NCI-H774 (cell line): ENCODE data around the gene MAGI1.
"Not testable (repeated sequence)": the region's sequence is repeated elsewhere in the genome, so short reads cannot be mapped to it uniquely, and the experiment has no call there.

Source experiments
- DNase-seq: peaks from one replicate; lab custom pipeline; 2025; lab: John Stamatoyannopoulos, UW

MAGI1 gene

GRCh38 chr3:65587650-65588439 is 450.9 kb downstream of the MAGI1 start:
- no peak for DNase-seq

GRCh38 chr3:65584913-65585312 is 453.8 kb downstream of the MAGI1 start:
- no peak for DNase-seq

GRCh38 chr3:65584002-65584401 is 454.7 kb downstream of the MAGI1 start:
- DNase-seq = no peak

- DNase-seq = no peak
These were observed 455.5 kb downstream of the MAGI1 start for GRCh38 chr3:65583188-65583587.

GRCh38 chr3:65582012-65582717 is 456.6 kb downstream of the MAGI1 start:
- DNase-seq = no peak

GRCh38 chr3:65581313-65581712 is 457.4 kb downstream of the MAGI1 start:
- no peak for DNase-seq

GRCh38 chr3:65578861-65579260 is 459.9 kb downstream of the MAGI1 start:
- no peak for DNase-seq

GRCh38 chr3:65577843-65578430 is 460.8 kb downstream of the MAGI1 start:
- DNase-seq = no peak

GRCh38 chr3:65576966-65577365 is 461.8 kb downstream of the MAGI1 start:
- DNase-seq = no peak

- no peak for DNase-seq
These were observed 462.5 kb downstream of the MAGI1 start for GRCh38 chr3:65576228-65576627.

- DNase-seq = no peak
These were observed 463.3 kb downstream of the MAGI1 start for GRCh38 chr3:65575376-65575840.

GRCh38 chr3:65573548-65574116 is 465.1 kb downstream of the MAGI1 start:
- no peak for DNase-seq

GRCh38 chr3:65572175-65572777 is 466.4 kb downstream of the MAGI1 start:
- DNase-seq = no peak

- DNase-seq = no peak
These were observed 468.8 kb downstream of the MAGI1 start for GRCh38 chr3:65569845-65570405.

- no peak for DNase-seq
These were observed 469.6 kb downstream of the MAGI1 start for GRCh38 chr3:65569129-65569528.

GRCh38 chr3:65568497-65568896 is 470.2 kb downstream of the MAGI1 start:
- DNase-seq = no peak

GRCh38 chr3:65565744-65566143 is 473.0 kb downstream of the MAGI1 start:
- DNase-seq = not testable (repeated sequence)

- DNase-seq = no peak
These were observed 474.2 kb downstream of the MAGI1 start for GRCh38 chr3:65564483-65564882.

- no peak for DNase-seq
These were observed 474.9 kb downstream of the MAGI1 start for GRCh38 chr3:65563861-65564260.

GRCh38 chr3:65562447-65562846 is 476.3 kb downstream of the MAGI1 start:
- no peak for DNase-seq

- DNase-seq = no peak
These were observed 477.1 kb downstream of the MAGI1 start for GRCh38 chr3:65561617-65562016.

GRCh38 chr3:65560901-65561300 is 477.8 kb downstream of the MAGI1 start:
- DNase-seq = no peak
